Type B pancreatic cell (in vitro differentiated cells): ENCODE data around the gene FAM24B. TPM values are rescaled to one million over a fixed set of nuclear protein-coding genes. Genes with fewer than 3 reads are reported as not detected.

Source experiments
- DNase-seq: peaks from one replicate; pipeline ENCODE4 v3.0.0; 2021; ENCODE audit warnings: mixed read lengths; ENCODE audit not compliant: unreplicated experiment; ENCODE audit errors: extremely low spot score
- H3K27ac Mint-ChIP-seq: 2 replicates; pipeline ENCODE4 v1.8.0; 2021; ENCODE audit warnings: mild to moderate bottlenecking, mixed read lengths
- H3K27me3 Mint-ChIP-seq: 2 replicates; pipeline ENCODE4 v1.8.0; 2021; ENCODE audit warnings: mixed read lengths
- H3K36me3 Mint-ChIP-seq: 2 replicates; pipeline ENCODE4 v1.8.0; 2021; ENCODE audit warnings: mixed read lengths
- H3K4me1 Mint-ChIP-seq: one replicate; pipeline ENCODE4 v1.8.0; 2021; ENCODE audit warnings: mixed read lengths; ENCODE audit not compliant: unreplicated experiment
- H3K4me3 Mint-ChIP-seq: 2 replicates; pipeline ENCODE4 v1.8.0; 2021; ENCODE audit warnings: mild to moderate bottlenecking, mixed read lengths
- H3K9me3 Mint-ChIP-seq: 2 replicates; pipeline ENCODE4 v1.8.0; 2021; ENCODE audit warnings: mixed read lengths
- CTCF ChIP-seq: fragments of 200-600 bp; sonication (generic); conservative IDR thresholded peaks from 2 replicates; pipeline ENCODE4 v1.5.0; 2021; ENCODE audit warnings: antibody characterized with exemption, mild to moderate bottlenecking
- total RNA-seq: library from RNA; stranded (reverse); gene quantifications from 2 replicates; pipeline ENCODE4 v1.2.1, GENCODE V29; 2021; ENCODE audit warnings: low replicate concordance

The FAM24B gene
- total RNA-seq, 1 donor from 2014 or later: not detected

GRCh38 chr10:122849900-122850605 is 29.3 kb downstream of the FAM24B start:
- no peak for DNase-seq
- H3K36me3 Mint-ChIP-seq: no peaks in the 10 kb centered on the region
- no peak for TF ChIP-seq CTCF
- H3K27me3 Mint-ChIP-seq: peaks cover 24% of the 10 kb centered on the region
- no peak overlapping the region for H3K4me3 Mint-ChIP-seq
- H3K9me3 Mint-ChIP-seq: peaks cover 4% of the 10 kb centered on the region
- H3K4me1 Mint-ChIP-seq: no peaks in the 10 kb centered on the region
- H3K27ac Mint-ChIP-seq: no peak overlapping the region

GRCh38 chr10:122849090-122849489 is 30.3 kb downstream of the FAM24B start:
- H3K4me1 Mint-ChIP-seq: no peaks in the 10 kb centered on the region

GRCh38 chr10:122847782-122848604 is 31.4 kb downstream of the FAM24B start:
- Mint-ChIP-seq H3K36me3 (no peaks in the 10 kb centered on the region), H3K4me3 (no peak overlapping the region), H3K27ac (no peak overlapping the region), H3K27me3 (peaks cover 12% of the 10 kb centered on the region), H3K9me3 (peaks cover 4% of the 10 kb centered on the region), H3K4me1 (no peaks in the 10 kb centered on the region)
- TF ChIP-seq CTCF: no peak
- DNase-seq: no peak

More at GRCh38 chr10:122849090-122849489, 30.3 kb downstream of the FAM24B start:
- H3K9me3 Mint-ChIP-seq: peaks cover 4% of the 10 kb centered on the region
- H3K4me3 Mint-ChIP-seq: no peak overlapping the region
- H3K36me3 Mint-ChIP-seq: no peaks in the 10 kb centered on the region
- H3K27ac Mint-ChIP-seq: no peak overlapping the region
- no peak for DNase-seq
- no peak for TF ChIP-seq CTCF
- peaks cover 17% of the 10 kb centered on the region for H3K27me3 Mint-ChIP-seq

- DNase-seq: no peak
- Mint-ChIP-seq H3K4me3 (no peak within 1 kb of the TSS), H3K36me3 (no peaks in the 10 kb centered on the region), H3K27ac (no peak within 1 kb of the TSS), H3K9me3 (peaks cover 4% of the 10 kb centered on the region), H3K4me1 (no peaks in the 10 kb centered on the region), H3K27me3 (peaks cover 11% of the 10 kb centered on the region)
- TF ChIP-seq CTCF: no peak
Measured at GRCh38 chr10:122845783-122846332, 33.5 kb downstream of the FAM24B start, which contains the start of gene CUZD1. Gene CUZD1, minus strand, starts transcription at chr10:122845857. Its CDS starts 14 bp downstream, at chr10:122845843.

GRCh38 chr10:122844146-122844545 is 35.2 kb downstream of the FAM24B start:
- no peak for TF ChIP-seq CTCF
- peaks cover 4% of the 10 kb centered on the region for H3K9me3 Mint-ChIP-seq
- no peak overlapping the region for H3K27ac Mint-ChIP-seq
- H3K4me3 Mint-ChIP-seq: no peak overlapping the region
- peaks cover 15% of the 10 kb centered on the region for H3K27me3 Mint-ChIP-seq
- H3K4me1 Mint-ChIP-seq: no peaks in the 10 kb centered on the region
- no peaks in the 10 kb centered on the region for H3K36me3 Mint-ChIP-seq
- DNase-seq: no peak
